ENCODE measurements around the gene CPNE4. TPM values are rescaled to one million over a fixed set of nuclear protein-coding genes. Genes with fewer than 3 reads are reported as not detected.

Gene CPNE4
- total RNA-seq, 4 donors from 2014 or later, result 0.53 to 2.1 TPM; not detected in 2

DNA sequence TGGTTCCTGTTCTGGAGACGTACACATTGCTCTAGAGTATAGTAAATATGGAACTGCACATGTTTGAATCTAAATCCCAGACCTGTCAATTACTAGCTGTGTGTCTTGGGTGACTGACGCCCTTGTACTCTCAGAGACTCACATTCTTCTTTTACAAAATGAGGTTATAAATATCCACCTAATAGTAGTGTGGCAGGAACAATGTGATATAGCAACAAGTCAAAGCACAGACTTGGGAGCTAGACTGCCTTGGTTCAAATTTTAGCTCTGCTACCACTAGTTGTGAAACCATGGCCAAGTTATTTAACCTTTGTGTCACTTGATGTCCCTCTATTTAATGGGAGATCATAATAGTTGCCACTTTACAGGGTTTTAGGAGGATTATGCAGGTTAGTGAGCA is 245.6 kb downstream of the CPNE4 start:
- no peaks in the 10 kb centered on the region for H3K36me3 ChIP-seq
- H3K27ac ChIP-seq, result no peak overlapping the region
- H3K4me1 ChIP-seq, result no peaks in the 10 kb centered on the region
- H3K4me3 ChIP-seq, result no peak overlapping the region
- no peak for DNase-seq
- no peaks in the 10 kb centered on the region for H3K27me3 ChIP-seq
- H3K9me3 ChIP-seq, result no peaks in the 10 kb centered on the region
- no peak for TF ChIP-seq POLR2A (IDR thresholded peaks at IDR 0.05)
- TF ChIP-seq, protein P1, sequence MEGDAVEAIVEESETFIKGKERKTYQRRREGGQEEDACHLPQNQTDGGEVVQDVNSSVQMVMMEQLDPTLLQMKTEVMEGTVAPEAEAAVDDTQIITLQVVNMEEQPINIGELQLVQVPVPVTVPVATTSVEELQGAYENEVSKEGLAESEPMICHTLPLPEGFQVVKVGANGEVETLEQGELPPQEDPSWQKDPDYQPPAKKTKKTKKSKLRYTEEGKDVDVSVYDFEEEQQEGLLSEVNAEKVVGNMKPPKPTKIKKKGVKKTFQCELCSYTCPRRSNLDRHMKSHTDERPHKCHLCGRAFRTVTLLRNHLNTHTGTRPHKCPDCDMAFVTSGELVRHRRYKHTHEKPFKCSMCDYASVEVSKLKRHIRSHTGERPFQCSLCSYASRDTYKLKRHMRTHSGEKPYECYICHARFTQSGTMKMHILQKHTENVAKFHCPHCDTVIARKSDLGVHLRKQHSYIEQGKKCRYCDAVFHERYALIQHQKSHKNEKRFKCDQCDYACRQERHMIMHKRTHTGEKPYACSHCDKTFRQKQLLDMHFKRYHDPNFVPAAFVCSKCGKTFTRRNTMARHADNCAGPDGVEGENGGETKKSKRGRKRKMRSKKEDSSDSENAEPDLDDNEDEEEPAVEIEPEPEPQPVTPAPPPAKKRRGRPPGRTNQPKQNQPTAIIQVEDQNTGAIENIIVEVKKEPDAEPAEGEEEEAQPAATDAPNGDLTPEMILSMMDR (IDR thresholded peaks at IDR 0.05), result no peak

DNA sequence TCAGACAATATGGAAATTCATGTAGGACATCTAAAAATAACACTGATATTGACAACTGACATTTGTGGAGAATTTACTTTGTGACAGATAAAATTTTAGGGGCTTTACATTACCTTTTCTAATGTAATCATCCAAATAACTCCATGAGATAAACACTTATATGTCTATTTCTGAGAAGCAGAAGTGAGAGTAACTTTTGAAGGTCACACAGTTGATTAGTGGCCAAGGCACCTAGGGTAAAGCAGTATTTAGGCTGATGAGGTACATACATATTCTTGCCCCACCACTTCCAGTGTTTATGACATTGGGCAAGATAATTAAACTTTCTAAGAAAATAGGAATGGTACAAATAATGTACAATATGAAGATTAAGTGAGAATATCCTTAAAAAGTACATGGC is 248.4 kb downstream of the CPNE4 start:
- Histone ChIP-seq H3K4me3 (no peak overlapping the region), H3K4me1 (no peaks in the 10 kb centered on the region), H3K36me3 (no peaks in the 10 kb centered on the region), H3K9me3 (no peaks in the 10 kb centered on the region), H3K27me3 (no peaks in the 10 kb centered on the region), H3K27ac (no peak overlapping the region)
- no peak for DNase-seq
- no peak for TF ChIP-seq POLR2A (IDR thresholded peaks at IDR 0.05)
- TF ChIP-seq, protein P1 (IDR thresholded peaks at IDR 0.05), result no peak

DNA sequence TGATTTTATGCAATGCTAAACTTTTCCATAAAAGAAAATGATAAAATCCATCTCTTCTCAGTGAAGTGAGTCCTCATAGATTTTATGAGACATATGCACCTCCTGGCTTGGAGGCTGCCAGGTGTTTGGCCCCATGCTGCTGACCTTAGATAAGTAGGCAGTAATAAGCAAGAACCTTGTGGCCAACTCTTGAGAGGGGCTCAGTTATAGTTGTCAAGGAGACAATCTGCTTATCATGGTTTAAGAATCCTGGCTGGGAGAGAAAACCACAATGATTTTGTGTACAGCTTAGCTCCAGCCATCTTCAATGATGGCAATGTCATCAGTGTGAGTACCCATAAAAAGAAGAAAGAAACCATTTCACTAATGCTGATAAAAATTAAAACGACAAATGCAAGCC is 252.1 kb downstream of the CPNE4 start:
- no peak overlapping the region for H3K4me3 ChIP-seq
- DNase-seq, result no peak
- no peaks in the 10 kb centered on the region for H3K27me3 ChIP-seq
- H3K27ac ChIP-seq, result no peak overlapping the region
- no peaks in the 10 kb centered on the region for H3K4me1 ChIP-seq
- H3K36me3 ChIP-seq, result no peaks in the 10 kb centered on the region
- no peak for TF ChIP-seq POLR2A (IDR thresholded peaks at IDR 0.05)
- TF ChIP-seq, protein P1 (IDR thresholded peaks at IDR 0.05), result no peak
- H3K9me3 ChIP-seq, result no peaks in the 10 kb centered on the region

DNA sequence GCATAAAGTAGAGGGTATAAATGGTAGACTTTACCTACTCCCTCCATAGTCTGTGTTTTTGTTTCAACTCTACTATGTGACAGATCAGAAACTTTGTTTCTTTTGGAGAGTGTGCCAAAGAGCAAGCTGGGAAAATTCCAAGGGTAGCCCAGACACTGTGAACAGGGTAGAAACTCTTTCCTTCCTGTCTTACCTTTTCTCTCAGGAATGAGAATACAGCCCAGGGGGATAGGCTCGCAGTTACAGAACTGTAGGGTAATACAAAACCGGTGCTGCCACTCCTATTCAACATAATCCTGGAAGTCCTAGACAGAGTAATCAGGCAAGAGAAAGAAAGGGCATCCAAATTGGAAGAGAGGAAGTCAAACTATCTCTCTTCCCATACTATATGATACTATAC is 256.3 kb downstream of the CPNE4 start:
- TF ChIP-seq, protein P1 (IDR thresholded peaks at IDR 0.05), result no peak
- TF ChIP-seq POLR2A (IDR thresholded peaks at IDR 0.05), result no peak
- no peaks in the 10 kb centered on the region for H3K36me3 ChIP-seq
- H3K4me3 ChIP-seq, result no peak overlapping the region
- DNase-seq, result no peak
- no peaks in the 10 kb centered on the region for H3K9me3 ChIP-seq
- no peaks in the 10 kb centered on the region for H3K27me3 ChIP-seq
- no peaks in the 10 kb centered on the region for H3K4me1 ChIP-seq
- no peak overlapping the region for H3K27ac ChIP-seq

DNA sequence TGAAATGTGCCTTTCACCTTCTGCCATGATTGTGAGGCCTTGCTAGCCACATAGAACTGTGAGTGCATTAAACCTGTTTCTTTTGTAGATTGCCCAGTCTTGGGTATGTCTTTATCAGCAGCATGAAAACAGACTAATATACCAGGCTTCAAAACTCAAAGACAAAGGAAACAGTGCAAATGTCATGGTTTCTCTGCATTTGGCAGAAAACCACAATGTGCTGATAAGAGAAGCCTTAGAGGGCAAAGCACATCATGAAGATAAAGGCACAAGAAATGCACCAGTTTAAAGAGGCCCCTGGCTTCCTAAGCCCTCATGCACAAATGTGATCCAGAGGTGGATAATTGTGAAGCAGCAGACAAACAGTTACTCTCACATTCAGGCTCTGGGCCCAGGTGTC is 259.2 kb downstream of the CPNE4 start:
- H3K27ac ChIP-seq, result no peak overlapping the region
- no peaks in the 10 kb centered on the region for H3K4me1 ChIP-seq
- no peaks in the 10 kb centered on the region for H3K36me3 ChIP-seq
- H3K27me3 ChIP-seq, result no peaks in the 10 kb centered on the region
- TF ChIP-seq, protein P1 (IDR thresholded peaks at IDR 0.05), result no peak
- TF ChIP-seq POLR2A (IDR thresholded peaks at IDR 0.05), result no peak
- no peak for DNase-seq
- H3K9me3 ChIP-seq, result no peaks in the 10 kb centered on the region
- H3K4me3 ChIP-seq, result no peak overlapping the region
